Loucy (cell line): ENCODE data around the gene STRIP2.

Experiments
- H2AFZ ChIP-seq: fragments of 200-600 bp; sonication (generic); 2 replicates; pipeline ENCODE4 v1.6.0; 2016; ENCODE audit warnings: antibody characterized with exemption, mild to moderate bottlenecking, low read length, moderate library complexity
- H3F3A ChIP-seq: fragments of 200-600 bp; 2 replicates; pipeline ENCODE4 v1.6.0; 2016; ENCODE audit warnings: antibody characterized with exemption, low read depth, mild to moderate bottlenecking
- H3K27me3 ChIP-seq: fragments of 200-600 bp; sonication (generic); 2 replicates; pipeline ENCODE4 v1.6.1; 2014; ENCODE audit warnings: low read length, mild to moderate bottlenecking; ENCODE audit not compliant: insufficient read depth, poor library complexity, severe bottlenecking
- H3K36me3 ChIP-seq: fragments of 200-600 bp; sonication (generic); 2 replicates; pipeline ENCODE4 v1.6.1; 2016; ENCODE audit warnings: low read length; ENCODE audit not compliant: insufficient read depth
- H3K4me1 ChIP-seq: fragments of 200-600 bp; sonication (generic); 2 replicates; pipeline ENCODE4 v1.5.1; 2014; ENCODE audit warnings: low read length, mild to moderate bottlenecking; ENCODE audit not compliant: insufficient read depth, poor library complexity, severe bottlenecking
- H3K4me2 ChIP-seq: fragments of 200-600 bp; sonication (generic); 2 replicates; pipeline ENCODE4 v1.6.0; 2014; ENCODE audit warnings: antibody characterized with exemption, low read length, low read depth, mild to moderate bottlenecking; ENCODE audit not compliant: poor library complexity, severe bottlenecking
- H3K4me3 ChIP-seq: fragments of 200-600 bp; sonication (generic); 2 replicates; pipeline ENCODE4 v1.5.1; 2014; ENCODE audit warnings: low read length, mild to moderate bottlenecking, mixed read lengths; ENCODE audit not compliant: poor library complexity, severe bottlenecking
- H3K79me2 ChIP-seq: fragments of 200-600 bp; sonication (generic); 2 replicates; pipeline ENCODE4 v1.6.1; 2014; ENCODE audit warnings: low read length; ENCODE audit not compliant: insufficient read depth
- H3K9ac ChIP-seq: fragments of 200-600 bp; sonication (generic); 2 replicates; pipeline ENCODE4 v1.6.0; 2014; ENCODE audit warnings: mild to moderate bottlenecking, low read depth, low read length, moderate library complexity; ENCODE audit not compliant: poor library complexity, severe bottlenecking
- H3K9me2 ChIP-seq: fragments of 200-600 bp; sonication (generic); replicated peaks from 2 replicates; pipeline ENCODE4 v1.6.1; 2016; ENCODE audit warnings: low read depth, low read length, mixed read lengths
- H3K9me3 ChIP-seq: fragments of 200-600 bp; sonication (generic); 2 replicates; pipeline ENCODE4 v1.6.1; 2014; ENCODE audit warnings: mild to moderate bottlenecking, antibody characterized with exemption, low read length, low read depth; ENCODE audit not compliant: insufficient read depth
- H4K20me1 ChIP-seq: fragments of 200-600 bp; sonication (generic); 2 replicates; pipeline ENCODE4 v1.6.0; 2014; ENCODE audit warnings: antibody characterized with exemption, low read length, mild to moderate bottlenecking; ENCODE audit not compliant: insufficient read depth, poor library complexity, severe bottlenecking
- CTCF ChIP-seq: fragments of 200-600 bp; sonication (generic); conservative IDR thresholded peaks from 2 replicates; pipeline ENCODE4 v1.5.1; 2014; ENCODE audit warnings: mild to moderate bottlenecking, antibody characterized with exemption, low read length
- EZH2phosphoT487 ChIP-seq: fragments of 200-600 bp; IDR thresholded peaks from 2 replicates; pipeline ENCODE4 v1.6.1; 2018; ENCODE audit warnings: antibody characterized with exemption, mild to moderate bottlenecking, moderate library complexity, borderline replicate concordance

Gene STRIP2

GRCh38 chr7:129465080-129465479 is 30.8 kb downstream of the STRIP2 start:
- H3K9me2 ChIP-seq = no peaks in the 10 kb centered on the region
- H3K9ac ChIP-seq = no peak overlapping the region
- no peaks in the 10 kb centered on the region for H3K79me2 ChIP-seq
- no peaks in the 10 kb centered on the region for H4K20me1 ChIP-seq
- no peak overlapping the region for H3K4me3 ChIP-seq
- no peaks in the 10 kb centered on the region for H3K4me1 ChIP-seq
- no peak for TF ChIP-seq EZH2phosphoT487
- no peak for TF ChIP-seq CTCF
- no peak overlapping the region for H3K4me2 ChIP-seq
- H3F3A ChIP-seq = no peaks in the 10 kb centered on the region
- H3K9me3 ChIP-seq = no peaks in the 10 kb centered on the region
- no peaks in the 10 kb centered on the region for H3K27me3 ChIP-seq
- no peak overlapping the region for H2AFZ ChIP-seq
- H3K36me3 ChIP-seq = no peaks in the 10 kb centered on the region

- H3K79me2 ChIP-seq = no peaks in the 10 kb centered on the region
- no peaks in the 10 kb centered on the region for H3K9me3 ChIP-seq
- H3K4me1 ChIP-seq = no peaks in the 10 kb centered on the region
- no peaks in the 10 kb centered on the region for H3K36me3 ChIP-seq
- H2AFZ ChIP-seq = no peak overlapping the region
- H3K4me3 ChIP-seq = no peak overlapping the region
- TF ChIP-seq EZH2phosphoT487 (no peak), CTCF (no peak)
- H3K4me2 ChIP-seq = no peak overlapping the region
- H3F3A ChIP-seq = no peaks in the 10 kb centered on the region
- no peak overlapping the region for H3K9ac ChIP-seq
- H3K27me3 ChIP-seq = no peaks in the 10 kb centered on the region
- H3K9me2 ChIP-seq = no peaks in the 10 kb centered on the region
- no peaks in the 10 kb centered on the region for H4K20me1 ChIP-seq
Measured at GRCh38 chr7:129466796-129467195, 32.6 kb downstream of the STRIP2 start.

- H3K27me3 ChIP-seq = no peaks in the 10 kb centered on the region
- H3K4me3 ChIP-seq = no peak overlapping the region
- H3F3A ChIP-seq = no peaks in the 10 kb centered on the region
- no peaks in the 10 kb centered on the region for H4K20me1 ChIP-seq
- TF ChIP-seq EZH2phosphoT487 = no peak
- no peak for TF ChIP-seq CTCF
- no peak overlapping the region for H3K9ac ChIP-seq
- no peaks in the 10 kb centered on the region for H3K9me2 ChIP-seq
- no peaks in the 10 kb centered on the region for H3K4me1 ChIP-seq
- H3K79me2 ChIP-seq = no peaks in the 10 kb centered on the region
- no peak overlapping the region for H3K4me2 ChIP-seq
- no peak overlapping the region for H2AFZ ChIP-seq
- no peaks in the 10 kb centered on the region for H3K36me3 ChIP-seq
- H3K9me3 ChIP-seq = no peaks in the 10 kb centered on the region
Measured at GRCh38 chr7:129468087-129468486, 33.9 kb downstream of the STRIP2 start.
